HCT116 (cell line): ENCODE measurements around the gene TARS1. TPM values are rescaled to one million over a fixed set of nuclear protein-coding genes. Genes with fewer than 3 reads are reported as not detected.

ENCODE experiments used
- ATAC-seq: fragments of 200-7000 bp; cut with Tn5 transposase; 2 replicates; pipeline ENCODE4 v1.9.1; 2020; ENCODE audit warnings: mild to moderate bottlenecking, moderate library complexity
- BruUV-seq: library from RNA; stranded (reverse); fragments of 400-500 nt; replicated peaks from 2 replicates; lab custom pipeline; 2021; lab: Mats Ljungman, UMichigan
- CTCF ChIA-PET: fragments of 300-600 bp; sonication (Branson Sonifier 250); formaldehyde crosslinking; loops from one replicate; lab custom pipeline; 2021; ENCODE audit warnings: antibody characterized with exemption; lab: Charles Lee
- POLR2A ChIA-PET: fragments of 300-600, 350-600 bp; sonication (Branson Sonifier 250); formaldehyde crosslinking; loops from one replicate; lab custom pipeline; 2021; ENCODE audit warnings: antibody characterized with exemption; lab: Charles Lee
- RAD21 ChIA-PET, 2 experiments: fragments of 300-600 bp; sonication (Branson Sonifier 250); formaldehyde crosslinking; loops; one replicate each; lab custom pipeline; 2023; ENCODE audit warnings: low total read pairs in 2 of 2; ENCODE audit not compliant: uncharacterized antibody in 2 of 2, unreplicated experiment in 2 of 2, low non-redundant PET in 1 of 2; lab: Charles Lee
- DNase-seq: peaks from one replicate; pipeline ENCODE4 v3.0.0-alpha.2; 2010; ENCODE audit warnings: low read depth, low spot score
- H2AFZ ChIP-seq: fragments of 200-600 bp; shearing (Covaris generic), sonication (generic); 2 replicates; pipeline ENCODE4 v1.6.1; 2017; ENCODE audit warnings: low read depth, mixed run types, mixed read lengths, antibody characterized with exemption, low read length; ENCODE audit not compliant: poor library complexity, severe bottlenecking
- H3K27ac ChIP-seq: 2 replicates; pipeline ENCODE4 v1.5.1; 2012; ENCODE audit warnings: low read depth, low read length
- H3K27me3 ChIP-seq: fragments of 200-600 bp; sonication (generic); 2 replicates; pipeline ENCODE4 v1.6.1; 2016; ENCODE audit warnings: mixed run types, low read length, mixed read lengths; ENCODE audit not compliant: insufficient read depth
- H3K36me3 ChIP-seq, 2 experiments: fragments of 200-500 bp in 1 of 2; fragments of 200-600 bp in 1 of 2; sonication (Bioruptor generic) in 1 of 2; sonication (generic) in 1 of 2; 2 replicates each; pipeline versions ENCODE4 v1.5.1 to v1.6.1; 2014 to 2016; ENCODE audit warnings: low read length in 2 of 2, inconsistent platforms in 1 of 2, mixed read lengths in 1 of 2, mixed run types in 1 of 2; ENCODE audit not compliant: insufficient read depth in 2 of 2, control insufficient read depth in 1 of 2
- H3K4me1 ChIP-seq, 2 experiments: fragments of 200-600 bp in 1 of 2; sonication (generic) in 1 of 2; 2 replicates each; pipeline versions ENCODE4 v1.5.1 to v1.6.1; 2012 to 2017; ENCODE audit warnings: low read length in 2 of 2, inconsistent platforms in 1 of 2, mild to moderate bottlenecking in 1 of 2, mixed read lengths in 1 of 2, mixed run types in 1 of 2, moderate library complexity in 1 of 2; ENCODE audit not compliant: insufficient read depth in 2 of 2, control insufficient read depth in 1 of 2
- H3K4me2 ChIP-seq: fragments of 200-600 bp; sonication (generic); 2 replicates; pipeline ENCODE4 v1.6.1; 2017; ENCODE audit warnings: mixed run types, low read length, mixed read lengths
- H3K4me3 ChIP-seq, 2 experiments: fragments of 200-600 bp in 1 of 2; sonication (generic) in 1 of 2; replicated peaks in 1 of 2; 2 replicates each; pipeline ENCODE4 v1.5.1; 2011 to 2016; ENCODE audit warnings: low read length in 2 of 2, control low read depth in 1 of 2, low read depth in 1 of 2, mild to moderate bottlenecking in 1 of 2, mixed read lengths in 1 of 2, mixed run types in 1 of 2
- H3K79me2 ChIP-seq: fragments of 200-600 bp; sonication (generic); 2 replicates; pipeline ENCODE4 v1.6.1; 2017; ENCODE audit warnings: mild to moderate bottlenecking, mixed run types, low read length, moderate library complexity, mixed read lengths; ENCODE audit not compliant: insufficient read depth
- H3K9ac ChIP-seq: fragments of 200-600 bp; sonication (generic); 2 replicates; pipeline ENCODE4 v1.6.1; 2016; ENCODE audit warnings: low read length, mixed read lengths
- H3K9me2 ChIP-seq: fragments of 200-600 bp; sonication (generic), shearing (Covaris generic); 2 replicates; pipeline ENCODE4 v1.6.1; 2017; ENCODE audit warnings: mixed run types, mild to moderate bottlenecking, moderate library complexity; ENCODE audit not compliant: insufficient read depth
- H3K9me3 ChIP-seq, 2 experiments: fragments of 200-500 bp in 1 of 2; fragments of 200-600 bp in 1 of 2; sonication (Bioruptor generic) in 1 of 2; sonication (generic) in 1 of 2; 2 replicates each; pipeline ENCODE4 v1.6.1; 2014 to 2017; ENCODE audit warnings: low read length in 2 of 2, mixed read lengths in 2 of 2, inconsistent platforms in 1 of 2, low read depth in 1 of 2, mild to moderate bottlenecking in 1 of 2, mixed run types in 1 of 2, moderate library complexity in 1 of 2; ENCODE audit not compliant: control insufficient read depth in 1 of 2, insufficient read depth in 1 of 2
- H4K20me1 ChIP-seq: fragments of 200-600 bp; sonication (generic), shearing (Covaris generic); 2 replicates; pipeline ENCODE4 v1.6.1; 2017; ENCODE audit warnings: mixed run types, mild to moderate bottlenecking, moderate library complexity; ENCODE audit not compliant: insufficient read depth
- CEBPB ChIP-seq: IDR thresholded peaks from 2 replicates; pipeline ENCODE4 v1.6.1; 2012; ENCODE audit warnings: low read depth
- REST ChIP-seq: IDR thresholded peaks from 2 replicates; pipeline ENCODE4 v1.6.1; 2012; ENCODE audit warnings: low read depth
- TCF7L2 ChIP-seq: IDR thresholded peaks from 2 replicates; pipeline ENCODE4 v1.7.0; 2011; ENCODE audit warnings: borderline replicate concordance, inconsistent platforms; ENCODE audit not compliant: insufficient read depth, insufficient read length; ENCODE audit errors: extremely low read depth
- ZBTB33 ChIP-seq: IDR thresholded peaks from 2 replicates; pipeline ENCODE4 v1.6.1; 2011; ENCODE audit warnings: mild to moderate bottlenecking, low read length, moderate library complexity; ENCODE audit not compliant: insufficient replicate concordance; ENCODE audit errors: extremely low read depth
- intact Hi-C: fragments of 100-400 bp; cut with micrococcal nuclease; formaldehyde crosslinking; loops from 2 replicates; pipeline ENCODE4 v1.10.0; 2022
- total RNA-seq: library from RNA; stranded (reverse); gene quantifications from one replicate; pipeline ENCODE4 v1.2.1, GENCODE V29; 2021; ENCODE audit not compliant: unreplicated experiment

TARS1 gene
- total RNA-seq, 1 experiment from 2014 or later, result 291 TPM

- BruUV-seq, result no TSS peak
- ChIA-PET POLR2A (no interaction called here), RAD21 (no interaction called here), CTCF (no interaction called here)
- no peaks in the 10 kb centered on the region for H4K20me1 ChIP-seq
- H2AFZ ChIP-seq, result no peak overlapping the region
- H3K4me3 ChIP-seq, result no peak overlapping the region
- H3K4me2 ChIP-seq, result no peak overlapping the region
- no peak overlapping the region for H3K9ac ChIP-seq
- no peaks in the 10 kb centered on the region for H3K9me2 ChIP-seq
- no peaks in the 10 kb centered on the region for H3K4me1 ChIP-seq
- DNase-seq, result no peak
- no peaks in the 10 kb centered on the region for H3K9me3 ChIP-seq
- no peak for TF ChIP-seq ZBTB33
- H3K27me3 ChIP-seq, result no peaks in the 10 kb centered on the region
- no peak for ATAC-seq
- intact Hi-C loops, result no loop called here
- no peak overlapping the region for H3K27ac ChIP-seq
- no peaks in the 10 kb centered on the region for H3K79me2 ChIP-seq
- peaks cover 10 to 18% of the 10 kb centered on the region in 2 experiments; a peak in 2 of 4 replicates for H3K36me3 ChIP-seq
Measured at GRCh38 chr5:33474931-33475499, 34.2 kb downstream of the TARS1 start.

GRCh38 chr5:33475706-33476105, 34.9 kb downstream of the TARS1 start:
- peaks cover 10 to 18% of the 10 kb centered on the region in 2 experiments; a peak in 2 of 4 replicates for H3K36me3 ChIP-seq
- H3K4me1 ChIP-seq, result no peaks in the 10 kb centered on the region
- no peak overlapping the region for H3K27ac ChIP-seq
- no peaks in the 10 kb centered on the region for H3K79me2 ChIP-seq
- ChIA-PET RAD21 (no interaction called here), POLR2A (no interaction called here), CTCF (no interaction called here)
- no peak overlapping the region for H3K4me3 ChIP-seq
- BruUV-seq, result no TSS peak
- DNase-seq, result no peak
- TF ChIP-seq CEBPB, result no peak
- no peak for TF ChIP-seq ZBTB33
- no peak for TF ChIP-seq TCF7L2
- no peak for TF ChIP-seq REST
- H3K27me3 ChIP-seq, result no peaks in the 10 kb centered on the region
- H4K20me1 ChIP-seq, result no peaks in the 10 kb centered on the region
- intact Hi-C loops, result no loop called here
- H3K4me2 ChIP-seq, result no peak overlapping the region
- no peaks in the 10 kb centered on the region for H3K9me3 ChIP-seq
- no peaks in the 10 kb centered on the region for H3K9me2 ChIP-seq
- no peak overlapping the region for H3K9ac ChIP-seq
- ATAC-seq, result no peak
- no peak overlapping the region for H2AFZ ChIP-seq
